Stromal cell of bone marrow (primary cell): ENCODE data around the gene CCR4.
"Not testable (repeated sequence)": the region's sequence is repeated elsewhere in the genome, so short reads cannot be mapped to it uniquely, and the experiment has no call there.

ENCODE experiments used
- DNase-seq: peaks from one replicate; pipeline ENCODE4 v3.0.0-alpha.2; 2012; ENCODE audit warnings: low read depth

CCR4 gene

GRCh38 chr3:32951410-32951811, at the start of gene CCR4:
Gene CCR4 (plus strand): TSS chr3:32951644. CDS start chr3:32953423, 1,779 bp downstream.
- DNase-seq, result no peak

- DNase-seq, result not testable (repeated sequence)
These were observed 48.5 kb upstream of the CCR4 start for GRCh38 chr3:32902887-32903371.

- no peak for DNase-seq
These were observed 47.5 kb upstream of the CCR4 start for GRCh38 chr3:32903953-32904352.

GRCh38 chr3:32909999-32910398, 41.4 kb upstream of the CCR4 start:
- no peak for DNase-seq

GRCh38 chr3:32910954-32911353, 40.5 kb upstream of the CCR4 start:
- no peak for DNase-seq

GRCh38 chr3:32912046-32912445, 39.4 kb upstream of the CCR4 start:
- DNase-seq, result no peak

GRCh38 chr3:32913790-32914446, 37.5 kb upstream of the CCR4 start:
- peak; percentile 29 for DNase-seq

- no peak for DNase-seq
These were observed 31.5 kb upstream of the CCR4 start for GRCh38 chr3:32919920-32920319.

- DNase-seq, result no peak
These were observed 29.4 kb upstream of the CCR4 start for GRCh38 chr3:32922078-32922477.

GRCh38 chr3:32930161-32930560, 21.3 kb upstream of the CCR4 start:
- DNase-seq, result no peak

GRCh38 chr3:32931273-32931672, 20.2 kb upstream of the CCR4 start:
- DNase-seq, result not testable (repeated sequence)

- peak; percentile 6 for DNase-seq
These were observed 17.2 kb upstream of the CCR4 start for GRCh38 chr3:32934150-32934742.

GRCh38 chr3:32937331-32937730, 14.1 kb upstream of the CCR4 start:
- DNase-seq, result no peak

GRCh38 chr3:32939531-32940284, 11.7 kb upstream of the CCR4 start:
- not testable (repeated sequence) for DNase-seq

GRCh38 chr3:32940726-32941125, 10.7 kb upstream of the CCR4 start:
- DNase-seq, result no peak

GRCh38 chr3:32945136-32945535, 6.3 kb upstream of the CCR4 start:
- no peak for DNase-seq

GRCh38 chr3:32945598-32945997, 5.8 kb upstream of the CCR4 start:
- not testable (repeated sequence) for DNase-seq

GRCh38 chr3:32946973-32947788, 4.3 kb upstream of the CCR4 start:
- DNase-seq, result no peak

- peak; percentile 31 for DNase-seq
These were observed 3.6 kb upstream of the CCR4 start for GRCh38 chr3:32947789-32948238.

- DNase-seq, result no peak
These were observed 2.6 kb upstream of the CCR4 start for GRCh38 chr3:32948625-32949445.

- no peak for DNase-seq
These were observed 928 bp upstream of the CCR4 start for GRCh38 chr3:32950516-32950915.
